Measurements from ENCODE around the gene STBD1.
"Not testable (repeated sequence)": the region's sequence is repeated elsewhere in the genome, so short reads cannot be mapped to it uniquely, and the experiment has no call there.

STBD1 gene
- 0.75 to 4.7 (median 1.6) reads per million in 17 experiments for total RNA-seq

GRCh38 chr4:76305971-76306881 is at the start of gene STBD1:
Gene STBD1 (plus strand): TSS chr4:76306733. CDS start chr4:76306770, 37 bp downstream.
- DNase-seq: peak; percentile 59 to 84 (median 75)

GRCh38 chr4:76256968-76257367 is 49.6 kb upstream of the STBD1 start:
- DNase-seq: no peak

- no peak for DNase-seq
Measured at GRCh38 chr4:76257824-76258223, 48.7 kb upstream of the STBD1 start.

- DNase-seq: no peak
Measured at GRCh38 chr4:76260571-76260970, 46.0 kb upstream of the STBD1 start.

- DNase-seq: no peak
Measured at GRCh38 chr4:76265631-76266218, 40.8 kb upstream of the STBD1 start.

- no peak for DNase-seq
Measured at GRCh38 chr4:76266627-76267026, 39.9 kb upstream of the STBD1 start.

GRCh38 chr4:76267811-76268210 is 38.7 kb upstream of the STBD1 start:
- DNase-seq: no peak

GRCh38 chr4:76270244-76271175 is 36.0 kb upstream of the STBD1 start:
- DNase-seq: no peak

GRCh38 chr4:76271248-76271647 is 35.3 kb upstream of the STBD1 start:
- no peak for DNase-seq

GRCh38 chr4:76272073-76272472 is 34.5 kb upstream of the STBD1 start:
- no peak for DNase-seq

- DNase-seq: no peak
Measured at GRCh38 chr4:76272582-76272981, 34.0 kb upstream of the STBD1 start.

GRCh38 chr4:76272999-76273398 is 33.5 kb upstream of the STBD1 start:
- DNase-seq: no peak

- no peak for DNase-seq
Measured at GRCh38 chr4:76275486-76276124, 30.9 kb upstream of the STBD1 start.

- no peak for DNase-seq
Measured at GRCh38 chr4:76276813-76277212, 29.7 kb upstream of the STBD1 start.

- no peak for DNase-seq
Measured at GRCh38 chr4:76277667-76278066, 28.9 kb upstream of the STBD1 start.

- no peak for DNase-seq
Measured at GRCh38 chr4:76278583-76278982, 27.9 kb upstream of the STBD1 start.

GRCh38 chr4:76279462-76279861 is 27.1 kb upstream of the STBD1 start:
- no peak for DNase-seq

- no peak for DNase-seq
Measured at GRCh38 chr4:76280488-76281441, 25.8 kb upstream of the STBD1 start.

- DNase-seq: not testable (repeated sequence)
Measured at GRCh38 chr4:76281594-76281993, 24.9 kb upstream of the STBD1 start.

GRCh38 chr4:76282941-76283689 is 23.4 kb upstream of the STBD1 start:
- no peak for DNase-seq

Data from suppressor macrophage (primary cell).